Fibroblast of peridontal ligament (primary cell): ENCODE results near the gene GRIN1.
"Not testable (repeated sequence)": the region's sequence is repeated elsewhere in the genome, so short reads cannot be mapped to it uniquely, and the experiment has no call there.

Source experiments
- DNase-seq: peaks from one replicate; pipeline ENCODE4 v3.0.0-alpha.2; 2010; ENCODE audit errors: extremely low read depth

The GRIN1 gene

DNA sequence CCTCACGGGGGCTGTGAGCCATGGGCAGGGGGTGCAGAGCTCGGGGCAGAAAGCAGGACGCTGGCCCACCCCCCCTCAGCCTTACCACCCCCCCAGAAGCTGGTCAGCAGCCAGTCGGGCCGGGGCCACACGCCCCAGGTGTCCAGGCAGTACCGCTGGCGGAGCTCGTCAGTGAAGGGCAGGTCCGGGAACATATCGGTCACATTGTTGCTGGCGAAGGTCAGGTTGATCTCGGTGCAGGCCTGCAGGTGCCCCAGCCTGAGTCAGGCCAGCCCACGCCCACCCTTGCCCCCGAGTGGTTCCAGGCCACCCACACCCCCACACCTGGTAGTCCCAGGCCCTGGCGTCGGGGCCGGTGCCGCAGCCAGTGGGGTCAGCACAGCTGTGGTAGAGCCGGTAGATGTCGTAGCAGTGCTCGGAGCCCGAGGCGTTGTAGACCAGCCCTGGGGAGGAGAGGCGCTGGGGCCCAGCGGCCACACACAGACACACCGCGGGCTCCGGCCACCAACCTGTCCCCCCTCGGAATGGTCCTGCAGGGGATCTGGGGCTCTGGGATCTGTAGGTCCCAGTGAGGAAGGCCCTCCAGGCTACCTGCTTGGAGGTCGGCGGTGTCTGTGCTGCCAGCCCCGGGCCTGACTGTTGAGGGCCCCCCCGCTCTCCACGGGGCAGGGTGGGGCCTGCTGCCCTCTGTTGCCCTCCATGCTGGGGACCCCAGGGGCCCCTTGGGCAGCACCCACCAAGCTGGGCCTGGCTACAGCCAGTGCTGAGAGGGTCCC is 27.0 kb upstream of the GRIN1 start:
- no peak for DNase-seq

DNA sequence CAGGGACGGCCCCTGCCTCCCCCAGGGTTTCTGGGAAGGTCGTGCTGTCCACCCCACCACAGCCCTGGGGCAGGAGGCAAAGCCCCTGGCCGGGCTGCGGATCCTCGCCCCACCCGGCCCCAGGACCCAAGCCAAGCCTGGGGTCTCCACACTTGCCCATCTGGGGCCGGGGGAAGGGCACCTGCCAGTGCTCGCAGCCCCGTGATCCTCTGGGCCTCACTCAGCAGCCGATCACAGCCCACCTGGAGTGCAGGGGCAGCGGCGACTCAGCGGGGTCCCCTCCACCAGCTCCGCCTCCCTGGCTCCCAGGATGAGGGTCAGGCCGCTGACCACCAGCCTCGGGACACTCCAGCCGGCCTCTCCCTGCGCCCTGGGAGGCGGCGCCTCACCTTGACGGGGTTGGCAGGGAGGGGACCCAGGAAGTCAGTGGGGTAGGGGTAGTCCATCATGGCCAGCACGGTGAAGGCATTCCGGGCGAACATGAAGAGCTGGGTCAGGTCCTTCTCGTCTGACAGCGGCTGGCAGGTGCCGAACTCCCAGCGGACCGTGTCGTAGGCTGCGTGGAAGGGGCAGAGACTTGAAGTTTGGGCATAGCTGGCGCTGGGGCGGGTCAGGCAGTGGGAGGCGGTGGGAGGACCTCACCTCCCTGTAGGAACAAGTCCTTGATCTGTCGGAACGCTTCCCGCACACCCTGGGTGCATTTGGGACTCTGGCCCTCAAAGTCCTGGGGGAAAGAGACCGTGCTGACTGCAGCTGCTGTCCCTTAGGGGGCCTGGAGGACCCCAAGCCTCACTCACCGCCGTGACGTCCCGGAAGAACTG is 26.2 kb upstream of the GRIN1 start:
- DNase-seq, result no peak

DNA sequence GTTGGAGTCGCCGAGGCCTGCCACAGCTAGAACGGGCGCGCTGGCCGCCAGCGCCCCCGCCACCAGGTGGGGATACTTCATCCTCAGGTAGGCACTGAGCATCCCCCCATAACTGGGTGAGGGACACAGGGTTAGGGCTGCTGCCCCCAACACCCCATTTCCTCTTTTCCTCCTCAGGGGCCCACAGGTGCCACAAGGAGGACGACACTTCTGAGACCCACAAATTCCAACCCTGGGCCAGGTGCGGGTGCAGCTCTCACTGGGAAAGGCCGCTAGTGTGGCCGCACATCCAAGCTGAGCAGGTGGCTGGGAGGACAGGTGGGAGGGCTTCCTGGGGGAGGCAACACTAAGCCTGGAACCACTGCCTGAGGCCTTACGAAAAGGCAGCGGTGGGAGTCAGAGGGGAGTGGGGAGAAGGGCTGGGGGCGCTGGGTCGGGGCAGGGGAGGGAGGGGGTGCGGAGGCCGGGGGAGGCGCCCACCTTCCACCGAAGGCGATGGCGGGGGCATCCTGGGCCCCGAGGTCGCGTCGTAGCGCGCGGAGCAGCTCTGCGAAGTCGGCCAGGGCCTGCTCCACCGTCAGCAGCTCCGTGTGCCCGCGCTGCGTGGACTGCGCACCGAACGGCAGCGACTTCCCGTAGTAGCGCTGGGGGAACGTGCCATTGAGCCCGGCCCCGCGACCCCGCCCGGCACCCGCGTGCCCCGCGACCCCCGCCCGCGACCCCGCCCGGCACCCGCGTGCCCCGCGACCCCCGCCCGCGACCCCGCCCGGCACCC is 25.4 kb upstream of the GRIN1 start:
- no peak for DNase-seq

DNA sequence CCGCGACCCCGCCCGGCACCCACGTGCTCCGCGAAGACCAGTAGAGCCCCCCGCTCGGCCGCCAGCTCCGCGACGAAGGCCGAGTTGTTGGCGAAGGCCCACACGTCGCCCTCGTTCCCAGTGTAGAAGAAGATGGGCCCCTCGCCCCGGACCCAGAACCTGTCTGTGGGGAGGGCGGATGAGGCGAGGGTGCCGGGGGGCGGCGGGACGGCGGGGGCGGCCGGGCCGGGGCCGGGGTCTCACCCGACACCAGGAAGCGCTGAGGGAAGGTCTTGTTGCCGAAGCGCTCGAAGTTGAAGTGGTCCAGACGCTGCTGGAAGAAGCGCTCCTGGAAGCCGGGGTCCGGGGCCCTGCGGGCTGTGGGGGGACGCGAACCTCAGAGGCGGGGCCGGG is 24.7 kb upstream of the GRIN1 start:
- DNase-seq, result no peak

DNA sequence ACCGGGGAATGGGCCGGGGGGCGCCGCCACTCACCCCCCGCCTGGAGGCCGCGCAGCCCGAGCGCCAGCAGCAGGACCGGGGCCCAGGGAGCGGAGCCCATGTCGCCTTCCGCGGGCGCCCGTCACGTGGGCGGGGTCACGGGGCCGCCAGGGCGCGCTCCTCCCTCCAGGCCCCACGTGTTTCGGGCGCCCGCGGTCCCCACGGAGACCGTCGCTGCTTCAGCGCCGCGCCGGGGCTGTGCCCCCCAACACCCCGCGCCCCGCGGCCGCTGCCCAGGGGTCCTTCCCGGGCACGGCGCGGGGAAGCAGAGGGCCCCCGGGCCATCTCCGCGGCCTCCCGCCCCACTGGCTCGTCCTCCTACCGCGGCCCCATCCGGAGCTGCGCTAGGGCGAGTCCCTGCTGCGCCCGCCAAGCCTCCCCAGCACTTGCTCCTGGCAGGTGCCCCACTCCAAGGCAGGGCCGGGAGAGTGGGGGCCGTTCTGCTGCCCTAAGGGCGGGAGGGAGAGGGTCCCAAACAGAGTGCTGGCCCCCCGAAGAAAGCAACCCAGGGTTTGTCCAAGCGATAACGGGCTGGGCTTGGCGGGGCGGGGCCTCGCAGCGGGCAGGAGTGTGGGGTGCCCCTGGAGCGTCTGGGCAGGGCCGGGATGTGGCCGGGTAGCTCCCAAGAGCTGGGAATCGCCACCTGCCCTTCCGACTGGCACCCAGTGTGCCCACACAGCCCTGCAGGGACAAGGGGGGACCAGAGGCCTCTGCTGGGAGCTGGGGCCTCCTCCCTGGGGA is 24.2 kb upstream of the GRIN1 start, which contains the start of gene DPP7:
Gene DPP7 (minus strand): TSS at position 121 of the 781 bp plus-strand sequence. CDS start 20 bp downstream, at position 101.
- peak; percentile 28 for DNase-seq

- no peak for DNase-seq
Observed at GRCh38 chr9:137115394-137116026, 23.4 kb upstream of the GRIN1 start.

DNA sequence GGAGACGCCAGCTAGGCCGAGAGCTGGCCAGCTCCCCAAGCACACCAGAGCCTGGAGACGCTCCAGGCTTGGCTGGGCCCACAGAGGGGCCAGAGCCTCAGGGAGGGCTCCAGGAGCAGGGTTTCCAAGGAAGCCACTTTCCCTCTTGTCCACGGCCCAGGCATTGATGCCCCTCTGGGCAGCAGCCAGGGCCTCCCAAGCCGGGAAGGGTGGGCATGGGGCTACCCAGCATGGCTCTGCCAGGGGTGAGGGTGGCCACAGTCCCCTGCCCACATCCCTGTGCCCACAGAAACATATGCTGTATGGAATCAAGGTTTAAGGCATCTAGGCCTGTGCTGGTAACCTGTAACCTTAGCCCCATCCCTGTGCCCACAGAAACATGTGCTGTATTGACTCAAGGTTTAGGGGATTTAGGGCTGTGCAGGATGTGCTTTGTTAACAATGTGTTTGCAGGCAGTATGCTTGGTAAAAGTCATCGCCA is 22.9 kb upstream of the GRIN1 start:
- no peak for DNase-seq

GRCh38 chr9:137116728-137117127 is 22.2 kb upstream of the GRIN1 start:
- no peak for DNase-seq

DNA sequence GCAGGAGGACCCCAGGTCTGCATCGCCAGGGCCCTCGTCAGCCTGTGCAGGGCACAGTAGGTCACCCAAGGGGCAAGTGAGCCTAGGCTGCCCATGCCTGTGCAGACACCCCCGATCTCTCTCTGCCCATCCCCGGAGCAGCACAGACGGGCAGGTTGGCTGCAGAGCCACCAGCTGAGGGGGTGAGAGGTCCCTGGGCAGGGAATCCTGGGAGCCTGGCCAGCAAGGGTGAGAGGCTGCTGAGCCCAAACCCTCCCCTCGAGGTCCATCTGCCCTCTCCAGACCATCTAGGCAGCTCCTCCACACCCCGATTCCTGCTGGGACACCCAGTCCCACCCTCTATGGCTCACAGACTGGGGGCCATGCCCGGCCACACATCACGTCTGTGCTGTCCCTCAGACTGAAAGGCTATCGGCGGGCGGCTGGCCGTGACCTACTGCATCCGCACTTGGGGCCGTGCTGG is 21.7 kb upstream of the GRIN1 start:
- no peak for DNase-seq

GRCh38 chr9:137118092-137118603 is 20.8 kb upstream of the GRIN1 start:
- DNase-seq, result not testable (repeated sequence)

- not testable (repeated sequence) for DNase-seq
Observed at GRCh38 chr9:137121927-137122795, 16.8 kb upstream of the GRIN1 start.

DNA sequence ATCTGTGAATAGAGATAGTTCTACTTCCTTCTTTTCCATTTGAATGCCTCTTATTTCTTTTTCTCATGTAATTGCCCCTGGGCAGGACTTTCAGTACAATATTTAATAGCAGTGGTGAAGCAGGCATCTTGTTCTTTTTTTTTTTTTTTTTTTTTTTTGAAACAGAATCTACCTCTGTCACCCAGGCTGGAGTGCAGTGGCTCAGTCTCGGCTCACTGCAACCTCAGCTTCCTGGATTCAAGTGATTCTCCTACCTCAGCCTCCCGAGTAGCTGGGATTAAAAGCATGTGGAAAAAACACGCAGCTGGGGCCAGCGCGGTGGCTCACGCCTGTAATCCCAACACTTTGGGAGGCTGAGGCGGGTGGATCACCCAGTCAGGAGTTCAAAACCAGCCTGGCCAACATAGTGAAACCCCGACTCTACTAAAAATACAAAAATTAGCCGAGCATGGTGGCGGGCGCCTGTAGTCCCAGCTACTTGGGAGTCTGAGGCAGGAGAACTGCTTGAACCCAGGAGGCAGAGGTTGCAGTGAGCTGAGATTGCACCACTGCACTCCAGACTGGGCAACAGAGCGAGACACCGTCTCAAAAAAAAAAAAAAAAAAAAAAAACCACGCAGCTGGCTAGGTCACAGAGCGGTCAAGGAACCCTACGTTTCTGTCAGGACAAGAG is 16.0 kb upstream of the GRIN1 start:
- not testable (repeated sequence) for DNase-seq

DNA sequence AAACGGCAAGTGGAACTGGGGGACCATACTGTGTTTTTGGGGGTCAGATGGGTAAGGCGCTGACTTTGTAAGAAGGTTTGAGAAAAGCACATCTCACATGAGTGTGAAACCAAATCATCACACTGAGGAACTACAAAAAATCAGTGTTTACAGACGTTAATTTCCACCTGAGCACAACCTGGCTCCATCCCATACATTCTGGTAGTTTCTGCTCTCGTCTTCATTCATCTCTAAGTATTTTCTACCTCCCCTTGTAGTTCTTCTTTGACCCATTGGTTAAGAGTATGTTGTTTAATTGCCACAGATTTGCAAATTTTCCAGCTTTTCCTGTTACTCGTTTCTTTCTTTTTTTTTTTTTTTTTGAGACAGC is 15.5 kb upstream of the GRIN1 start:
- no peak for DNase-seq

GRCh38 chr9:137123952-137124462 is 14.9 kb upstream of the GRIN1 start:
- DNase-seq, result not testable (repeated sequence)

- no peak for DNase-seq
Observed at GRCh38 chr9:137126786-137127185, 12.2 kb upstream of the GRIN1 start.

DNA sequence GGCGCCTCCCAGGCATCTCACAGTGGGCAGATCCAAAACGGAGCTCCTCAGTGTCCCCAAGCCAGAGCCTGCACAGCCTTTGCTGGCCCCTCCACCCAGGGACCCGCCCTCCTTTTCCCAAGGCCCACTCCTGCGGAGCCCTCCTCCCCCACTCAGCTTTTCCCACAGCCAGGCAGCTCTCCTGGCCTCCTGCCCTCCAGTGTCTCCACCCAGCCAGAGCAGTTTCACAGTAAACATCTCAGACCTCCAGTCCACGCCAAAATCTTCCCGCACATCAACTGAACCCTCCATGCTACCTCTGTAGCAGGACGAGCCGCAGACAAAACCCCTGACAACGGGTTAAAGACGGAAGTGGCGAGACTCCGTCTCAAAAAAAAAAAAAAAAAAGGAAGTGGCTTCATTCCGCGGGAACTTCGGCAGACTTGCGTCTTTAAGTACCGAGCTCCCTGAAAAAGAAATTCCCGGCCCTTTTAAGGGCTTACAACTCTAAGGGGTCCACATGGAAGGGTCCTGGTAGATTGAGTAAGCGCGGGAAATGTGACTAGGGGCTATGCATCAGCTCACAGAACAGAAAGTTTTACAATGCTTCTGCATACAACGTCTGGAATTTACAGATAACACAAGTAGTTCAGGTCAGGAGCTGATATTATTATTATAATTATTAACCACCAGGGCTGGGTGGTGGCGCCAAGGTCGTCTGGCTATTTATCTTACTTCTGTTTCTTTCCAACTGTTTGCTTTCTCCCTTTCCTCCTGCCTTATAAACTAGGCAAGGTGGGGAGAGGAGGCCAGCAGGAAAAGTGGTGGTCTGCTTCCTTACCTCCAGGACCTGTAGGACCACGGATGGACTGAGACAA is 11.4 kb upstream of the GRIN1 start:
- DNase-seq, result no peak

- DNase-seq, result no peak
Observed at GRCh38 chr9:137128158-137128861, 10.6 kb upstream of the GRIN1 start.
